ENCODE results near the gene HOXD12. TPM values are rescaled to one million over a fixed set of nuclear protein-coding genes. Genes with fewer than 3 reads are reported as not detected.

Gene HOXD12
- total RNA-seq, 1 donor from 2014 or later: not detected

DNA sequence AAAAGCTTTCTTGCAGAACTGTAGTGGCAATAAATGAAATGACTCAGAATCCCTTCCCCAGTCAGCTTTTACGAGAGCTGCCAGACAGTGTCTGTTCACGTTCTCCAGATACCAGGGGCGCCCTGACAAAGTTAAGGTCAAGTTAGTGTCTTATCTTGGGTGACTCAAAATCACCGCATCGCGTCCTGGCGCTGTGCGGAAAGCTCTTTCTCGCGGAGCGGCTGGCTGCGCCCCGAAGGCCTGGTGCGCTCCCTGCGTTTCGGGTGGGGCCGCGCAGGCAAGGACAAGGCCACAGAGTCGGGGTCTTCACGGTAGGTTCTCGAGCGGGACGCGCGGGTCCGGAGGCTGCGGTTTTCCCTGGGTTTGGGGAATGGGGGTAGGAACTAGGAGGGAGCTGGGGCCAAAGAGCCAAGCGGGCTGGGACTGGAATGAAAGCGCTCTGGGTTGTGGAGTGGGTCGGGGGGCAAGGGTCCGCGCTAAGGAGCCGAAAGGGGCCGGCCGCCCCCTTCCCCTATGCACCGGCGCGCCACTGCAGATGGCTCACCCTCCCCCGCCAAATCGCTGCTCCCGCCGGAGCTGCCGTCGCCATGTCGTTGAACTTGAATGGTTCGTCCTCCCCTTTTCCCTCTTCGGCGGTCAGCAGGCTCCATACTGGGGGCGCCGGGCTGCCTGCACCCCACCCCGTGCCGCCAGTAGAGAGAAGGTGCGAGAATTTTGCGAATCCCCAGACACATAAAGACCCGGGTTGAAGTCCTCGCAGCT, 4.9 kb downstream of the HOXD12 start:
- TF ChIP-seq, protein P1, sequence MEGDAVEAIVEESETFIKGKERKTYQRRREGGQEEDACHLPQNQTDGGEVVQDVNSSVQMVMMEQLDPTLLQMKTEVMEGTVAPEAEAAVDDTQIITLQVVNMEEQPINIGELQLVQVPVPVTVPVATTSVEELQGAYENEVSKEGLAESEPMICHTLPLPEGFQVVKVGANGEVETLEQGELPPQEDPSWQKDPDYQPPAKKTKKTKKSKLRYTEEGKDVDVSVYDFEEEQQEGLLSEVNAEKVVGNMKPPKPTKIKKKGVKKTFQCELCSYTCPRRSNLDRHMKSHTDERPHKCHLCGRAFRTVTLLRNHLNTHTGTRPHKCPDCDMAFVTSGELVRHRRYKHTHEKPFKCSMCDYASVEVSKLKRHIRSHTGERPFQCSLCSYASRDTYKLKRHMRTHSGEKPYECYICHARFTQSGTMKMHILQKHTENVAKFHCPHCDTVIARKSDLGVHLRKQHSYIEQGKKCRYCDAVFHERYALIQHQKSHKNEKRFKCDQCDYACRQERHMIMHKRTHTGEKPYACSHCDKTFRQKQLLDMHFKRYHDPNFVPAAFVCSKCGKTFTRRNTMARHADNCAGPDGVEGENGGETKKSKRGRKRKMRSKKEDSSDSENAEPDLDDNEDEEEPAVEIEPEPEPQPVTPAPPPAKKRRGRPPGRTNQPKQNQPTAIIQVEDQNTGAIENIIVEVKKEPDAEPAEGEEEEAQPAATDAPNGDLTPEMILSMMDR (conservative IDR thresholded peaks at IDR 0.05): no peak
- H3K9me3 Mint-ChIP-seq: no peaks in the 10 kb centered on the region
- peaks cover 14% of the 10 kb centered on the region for H3K4me1 Mint-ChIP-seq (ENCODE audit: unreplicated experiment)
- peaks cover 90% of the 10 kb centered on the region for H3K27me3 Mint-ChIP-seq
- DNase-seq (ENCODE audit: extremely low spot score, unreplicated experiment): peak; percentile 67
- no peak overlapping the region for H3K27ac Mint-ChIP-seq
- no peaks in the 10 kb centered on the region for H3K36me3 Mint-ChIP-seq
- H3K4me3 Mint-ChIP-seq: peak overlapping the region; percentile 80

DNA sequence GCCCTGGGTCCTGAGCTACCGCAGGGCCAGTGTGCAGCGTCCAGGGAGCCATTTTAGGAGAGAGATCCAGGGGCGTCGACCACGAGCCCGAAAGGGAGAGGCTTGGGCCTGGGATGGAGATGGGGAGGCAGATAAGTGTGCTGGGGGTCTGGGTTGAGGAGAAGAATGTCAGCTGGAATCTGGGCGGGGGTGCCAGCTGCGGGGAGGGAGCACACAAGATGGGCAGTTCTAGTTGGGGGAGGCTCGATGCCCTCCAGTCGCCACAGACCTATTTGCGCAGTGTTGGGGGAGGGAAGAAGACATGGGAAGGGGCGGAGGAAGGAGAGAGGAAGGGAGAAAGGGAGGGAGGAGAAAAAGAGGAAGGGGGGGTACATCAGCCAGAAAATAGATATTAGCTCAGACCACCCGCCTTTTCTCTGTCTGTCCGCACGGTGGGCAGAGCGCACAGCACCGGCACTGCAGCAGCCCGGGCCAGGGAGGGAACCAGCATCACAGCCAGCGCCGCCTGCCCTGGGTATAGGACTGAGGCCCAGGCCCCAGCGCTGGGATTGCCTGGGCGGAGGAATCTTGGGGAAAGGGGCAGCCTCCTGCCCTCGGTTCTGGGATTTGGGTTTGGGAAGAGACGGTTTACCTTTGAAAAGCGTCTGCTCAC, 5.6 kb downstream of the HOXD12 start:
- no peak for DNase-seq (ENCODE audit: extremely low spot score, unreplicated experiment)
- TF ChIP-seq, protein P1 (conservative IDR thresholded peaks at IDR 0.05): no peak
- no peaks in the 10 kb centered on the region for H3K36me3 Mint-ChIP-seq
- no peaks in the 10 kb centered on the region for H3K9me3 Mint-ChIP-seq
- H3K4me3 Mint-ChIP-seq: peak overlapping the region; percentile 80
- peak overlapping the region; percentile 14 for H3K27ac Mint-ChIP-seq
- peaks cover 14% of the 10 kb centered on the region for H3K4me1 Mint-ChIP-seq (ENCODE audit: unreplicated experiment)
- H3K27me3 Mint-ChIP-seq: peaks cover 92% of the 10 kb centered on the region

DNA sequence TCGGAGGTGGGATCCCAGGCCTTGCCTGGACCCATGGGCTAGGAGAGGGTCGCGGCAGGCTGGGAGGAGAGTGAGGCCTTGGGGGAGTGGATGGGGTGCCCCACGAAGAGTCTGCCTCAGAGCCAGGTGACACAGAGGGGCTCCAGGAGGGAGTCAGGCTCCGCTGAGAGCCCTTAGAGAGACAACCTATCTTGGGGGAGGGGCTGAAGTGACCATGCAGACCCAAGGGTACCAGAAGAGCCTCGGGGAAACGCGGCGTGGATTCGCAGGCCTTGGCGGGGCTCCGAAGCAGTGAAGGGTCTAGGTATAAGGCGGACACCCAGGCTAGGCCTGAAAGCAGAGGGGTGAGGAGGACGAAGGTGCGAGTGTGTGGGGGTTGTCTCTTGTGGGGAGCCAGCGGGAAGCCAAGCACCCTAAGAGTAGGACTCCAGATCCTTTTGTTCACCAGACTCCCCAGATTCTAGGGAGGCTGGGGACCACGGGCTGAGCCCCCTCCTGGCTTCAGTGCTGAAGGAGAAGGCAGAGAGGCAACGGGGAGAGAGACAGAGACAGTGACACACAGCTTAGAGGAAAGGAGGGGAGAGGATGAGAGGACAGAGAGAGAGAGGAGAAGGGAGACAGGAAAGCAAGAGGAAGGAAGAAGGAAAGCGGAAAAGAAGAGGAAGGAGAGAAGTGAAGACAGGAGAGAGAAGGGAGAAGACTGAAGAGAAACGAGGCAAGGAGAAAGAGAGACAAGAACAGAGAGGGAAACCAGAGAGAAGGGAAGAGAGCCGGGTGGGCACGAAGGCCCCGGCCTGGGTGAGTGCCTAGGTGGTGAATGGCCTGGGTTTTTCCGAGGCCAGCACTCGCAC, 6.4 kb downstream of the HOXD12 start:
- Mint-ChIP-seq H3K4me3 (peak overlapping the region; percentile 80), H3K36me3 (no peaks in the 10 kb centered on the region), H3K27ac (peak overlapping the region; percentile 14), H3K27me3 (peaks cover 92% of the 10 kb centered on the region), H3K4me1 (ENCODE audit: unreplicated experiment) (peaks cover 14% of the 10 kb centered on the region), H3K9me3 (no peaks in the 10 kb centered on the region)
- TF ChIP-seq, protein P1 (conservative IDR thresholded peaks at IDR 0.05): no peak
- peak; percentile 68 for DNase-seq (ENCODE audit: extremely low spot score, unreplicated experiment)

DNA sequence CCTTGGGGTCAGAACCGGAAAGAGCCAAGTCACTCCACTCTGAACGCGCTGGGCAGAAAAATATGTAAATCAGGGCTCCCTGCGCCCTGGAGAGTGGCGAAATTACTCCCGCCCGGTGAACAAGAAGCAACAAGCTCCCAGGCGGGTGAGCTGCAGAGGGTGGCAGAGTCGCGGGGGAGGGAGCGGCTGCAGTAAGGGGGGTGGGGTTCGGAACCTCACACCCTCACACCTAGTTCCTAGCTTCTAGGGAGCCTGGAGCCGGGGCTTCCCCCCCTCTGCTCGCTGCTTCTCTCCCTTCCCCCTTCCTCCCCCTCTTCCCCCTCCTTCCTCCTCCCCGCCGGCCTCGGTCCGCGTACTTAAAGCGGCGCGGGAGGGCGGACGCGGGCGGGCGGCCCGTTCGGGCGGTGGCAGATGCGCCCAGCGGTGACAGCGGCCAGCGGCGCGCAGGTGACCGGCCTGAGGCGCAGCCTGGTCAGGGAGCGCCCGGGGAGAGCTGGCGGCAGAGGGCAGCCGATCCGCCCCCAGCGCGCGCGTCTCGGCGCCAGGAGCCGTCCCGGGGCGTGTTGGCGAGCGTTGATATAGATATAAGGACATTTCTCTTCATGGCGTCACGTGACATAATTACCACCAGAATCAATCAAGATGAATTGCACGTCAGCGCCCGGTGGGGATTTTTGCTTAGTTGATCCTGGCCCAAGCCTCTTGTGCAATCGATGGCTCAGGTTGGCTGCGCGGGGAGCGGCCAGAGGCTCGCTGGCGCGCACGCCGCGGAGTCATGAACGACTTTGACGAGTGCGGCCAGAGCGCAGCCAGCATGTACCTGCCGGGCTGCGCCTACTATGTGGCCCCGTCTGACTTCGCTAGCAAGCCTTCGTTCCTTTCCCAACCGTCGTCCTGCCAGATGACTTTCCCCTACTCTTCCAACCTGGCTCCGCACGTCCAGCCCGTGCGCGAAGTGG, 7.3 kb downstream of the HOXD12 start, which contains the start of gene HOXD11:
TSS of gene HOXD11 (plus strand) at position 700 of the 959 bp plus-strand sequence. CDS start at position 776, 76 bp downstream.
- Mint-ChIP-seq H3K4me1 (ENCODE audit: unreplicated experiment) (peaks cover 14% of the 10 kb centered on the region), H3K4me3 (peak within 1 kb of the TSS; percentile 80), H3K27ac (peak within 1 kb of the TSS; percentile 55), H3K36me3 (no peaks in the 10 kb centered on the region), H3K9me3 (no peaks in the 10 kb centered on the region), H3K27me3 (peaks cover 92% of the 10 kb centered on the region)
- peak; percentile 69 for DNase-seq (ENCODE audit: extremely low spot score, unreplicated experiment)
- TF ChIP-seq, protein P1 (conservative IDR thresholded peaks at IDR 0.05): no peak

All from type B pancreatic cell (in vitro differentiated cells).